AML-193 (cell line): ENCODE measurements around the gene SLC66A2.
"Not testable (repeated sequence)": the region's sequence is repeated elsewhere in the genome, so short reads cannot be mapped to it uniquely, and the experiment has no call there.

Experiments
- DNase-seq, 2 experiments: peaks; one replicate each; lab custom pipeline; 2025; lab: John Stamatoyannopoulos, UW

Gene SLC66A2

GRCh38 chr18:79971211-79971952, 19.9 kb upstream of the SLC66A2 start:
- DNase-seq, result no peak

DNA sequence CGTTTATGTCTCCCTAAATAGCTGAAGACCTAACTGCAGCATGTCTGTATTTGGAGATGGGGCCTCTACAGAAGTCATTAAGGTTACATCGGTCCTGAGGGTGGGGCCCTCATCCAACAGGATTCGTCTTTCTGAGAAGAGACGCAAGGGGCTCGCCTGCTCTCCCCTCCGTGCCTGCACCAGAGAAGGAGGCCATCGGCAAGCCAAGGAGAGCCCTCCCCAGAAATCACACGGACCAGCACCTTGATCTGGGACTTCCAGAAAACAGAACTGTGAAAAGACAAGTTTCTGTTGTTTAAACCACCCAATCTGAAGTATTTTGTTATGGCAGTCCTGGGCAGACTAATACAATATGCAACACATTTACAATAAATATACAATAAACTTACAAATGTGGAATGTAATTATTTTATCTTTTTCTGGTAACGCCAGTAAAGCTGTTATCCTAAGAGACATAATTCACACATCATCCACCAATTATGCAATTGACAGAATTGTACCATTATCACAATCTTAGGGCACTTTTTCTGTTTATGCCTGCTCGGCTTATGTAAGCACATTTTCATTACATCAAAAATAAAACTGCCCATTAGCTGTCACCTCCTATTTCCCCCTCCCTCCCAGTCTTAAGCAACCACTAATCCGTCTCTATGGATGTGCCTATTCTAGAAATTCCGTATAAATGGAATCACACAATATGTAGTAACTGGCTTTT, 19.1 kb upstream of the SLC66A2 start:
- no peak for DNase-seq

DNA sequence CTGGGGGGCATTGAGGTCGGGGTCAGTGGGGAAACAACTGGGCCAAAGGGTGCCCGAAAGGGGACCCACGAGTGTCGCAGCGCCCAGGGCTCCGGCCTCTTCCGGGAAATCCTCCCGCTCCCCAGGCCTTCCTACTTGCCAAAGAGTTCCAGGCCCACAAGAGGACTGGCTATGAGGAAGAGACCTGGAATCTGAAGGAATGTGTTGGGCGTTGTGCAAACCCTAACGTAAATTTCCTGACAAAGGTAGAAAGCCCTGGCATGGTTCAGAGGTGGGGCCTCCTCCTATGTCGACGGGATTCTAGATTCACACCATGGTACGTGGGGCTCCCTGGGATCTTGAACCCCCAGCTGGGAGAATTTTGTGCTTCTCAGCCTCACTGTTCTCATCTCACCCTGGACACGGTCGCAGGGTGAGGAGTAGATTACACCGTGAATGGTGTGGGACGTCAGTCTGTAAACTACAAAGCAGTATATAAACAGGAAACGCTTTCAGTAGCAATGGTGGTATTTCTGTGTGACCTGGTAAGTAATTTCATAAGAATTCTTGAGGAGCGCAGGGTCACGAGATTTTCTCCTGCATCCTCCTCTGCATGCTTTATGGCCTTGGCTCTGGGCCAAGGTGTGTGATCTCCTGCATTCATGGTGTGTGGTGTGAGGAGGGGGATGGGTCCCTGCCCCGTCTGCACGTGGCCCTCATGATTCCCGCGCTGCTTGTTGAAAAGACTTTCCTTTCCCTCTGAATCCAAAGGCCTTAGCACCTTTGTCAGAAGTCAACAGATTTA, 13.9 kb upstream of the SLC66A2 start:
- DNase-seq, result no peak

DNA sequence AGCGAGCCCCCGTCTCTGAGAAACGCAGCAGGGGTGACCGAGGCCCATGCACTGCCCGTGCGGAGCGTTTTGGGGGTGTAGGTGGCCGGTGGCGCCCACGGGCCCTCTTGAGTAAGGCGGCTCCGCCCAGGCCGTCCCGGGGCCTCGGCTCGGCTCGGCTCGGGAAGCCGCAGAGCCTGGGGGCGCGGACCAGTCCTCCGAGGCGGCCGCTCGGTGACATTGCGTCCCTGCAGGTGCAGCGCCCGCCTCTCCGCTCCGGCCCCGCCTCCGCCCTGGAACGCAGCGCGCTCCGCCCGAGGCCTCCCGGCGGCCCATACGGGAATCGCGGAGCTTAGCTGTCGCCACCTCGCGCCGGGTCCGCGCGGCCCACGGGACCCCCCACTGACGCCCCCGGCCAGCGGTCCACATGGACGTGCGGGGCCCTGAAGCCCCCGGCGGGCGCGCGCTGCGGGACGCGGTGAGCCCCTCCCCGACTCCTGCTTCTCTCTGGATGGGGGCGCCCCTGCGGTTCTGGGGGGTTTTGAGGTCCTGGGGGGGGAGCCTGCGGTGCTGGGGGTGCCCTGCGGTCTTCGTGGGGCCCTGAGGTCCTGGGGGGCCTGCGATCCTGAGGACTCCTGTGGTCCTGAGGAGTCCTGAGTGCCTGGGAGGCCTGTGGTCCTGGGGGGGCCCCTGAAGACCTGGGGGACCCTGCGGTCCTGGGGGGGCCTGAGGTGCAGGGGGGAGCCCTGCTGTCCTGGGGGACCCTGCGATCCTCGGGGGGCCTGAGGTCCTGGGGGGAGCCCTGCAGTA, 13.1 kb upstream of the SLC66A2 start, which contains the start of gene HSBP1L1:
Gene HSBP1L1 (plus strand): TSS at position 314 of the 789 bp plus-strand sequence. CDS start 93 bp downstream, at position 407.
- DNase-seq, result no peak

DNA sequence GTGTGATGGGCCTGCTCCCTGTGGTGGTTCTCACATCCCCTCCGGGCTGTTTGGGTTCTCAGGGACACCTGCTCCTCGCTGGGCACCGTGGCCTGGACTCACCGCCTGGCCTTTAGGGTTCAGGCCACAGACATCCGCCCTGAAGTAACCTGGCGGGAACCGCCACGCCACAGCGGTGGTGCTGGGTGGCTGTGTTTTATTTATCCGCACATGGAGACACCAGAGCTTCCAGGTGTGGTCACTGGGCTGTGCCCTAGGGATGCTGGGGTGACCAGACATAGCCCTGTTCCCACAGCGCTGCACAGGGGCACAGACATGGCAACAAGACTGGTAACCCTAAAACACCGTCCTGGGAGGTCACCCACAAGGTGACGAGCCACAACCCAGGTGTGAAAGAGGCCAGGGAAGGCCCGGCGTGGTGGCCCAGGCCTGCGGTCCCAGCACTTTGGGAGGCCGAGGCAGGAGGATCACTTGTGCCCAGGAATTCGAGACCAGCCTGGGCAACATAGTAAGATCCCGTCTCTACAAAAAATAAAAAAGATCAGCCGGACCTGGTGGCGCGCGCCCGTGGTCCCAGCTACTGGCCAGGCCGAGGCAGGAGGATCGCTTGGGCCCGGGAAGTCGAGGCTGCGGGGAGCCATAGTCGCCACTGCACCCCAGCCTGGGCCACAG, 12.3 kb upstream of the SLC66A2 start:
- DNase-seq, result no peak

GRCh38 chr18:79962835-79963657, 11.6 kb upstream of the SLC66A2 start:
- no peak for DNase-seq

DNA sequence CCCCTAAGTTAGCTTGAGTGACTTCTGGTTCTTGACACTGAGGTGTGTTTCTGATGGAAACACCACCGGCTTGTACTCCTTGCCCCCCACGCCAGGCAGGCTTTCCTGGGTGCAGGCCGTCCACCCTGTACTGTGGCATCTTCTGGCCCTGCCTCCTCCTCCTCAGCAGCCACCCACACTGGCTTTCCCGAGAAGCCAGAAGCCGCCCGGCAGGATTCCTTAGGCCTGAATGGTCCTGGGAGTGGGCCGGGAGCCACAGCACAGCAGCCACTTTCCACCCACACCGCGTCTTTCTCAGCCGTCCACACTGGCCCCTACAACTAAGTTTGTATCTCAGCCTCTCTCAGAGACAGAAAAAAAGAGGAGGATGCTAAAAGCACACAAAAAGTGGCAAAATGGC, 10.9 kb upstream of the SLC66A2 start:
- no peak for DNase-seq

DNA sequence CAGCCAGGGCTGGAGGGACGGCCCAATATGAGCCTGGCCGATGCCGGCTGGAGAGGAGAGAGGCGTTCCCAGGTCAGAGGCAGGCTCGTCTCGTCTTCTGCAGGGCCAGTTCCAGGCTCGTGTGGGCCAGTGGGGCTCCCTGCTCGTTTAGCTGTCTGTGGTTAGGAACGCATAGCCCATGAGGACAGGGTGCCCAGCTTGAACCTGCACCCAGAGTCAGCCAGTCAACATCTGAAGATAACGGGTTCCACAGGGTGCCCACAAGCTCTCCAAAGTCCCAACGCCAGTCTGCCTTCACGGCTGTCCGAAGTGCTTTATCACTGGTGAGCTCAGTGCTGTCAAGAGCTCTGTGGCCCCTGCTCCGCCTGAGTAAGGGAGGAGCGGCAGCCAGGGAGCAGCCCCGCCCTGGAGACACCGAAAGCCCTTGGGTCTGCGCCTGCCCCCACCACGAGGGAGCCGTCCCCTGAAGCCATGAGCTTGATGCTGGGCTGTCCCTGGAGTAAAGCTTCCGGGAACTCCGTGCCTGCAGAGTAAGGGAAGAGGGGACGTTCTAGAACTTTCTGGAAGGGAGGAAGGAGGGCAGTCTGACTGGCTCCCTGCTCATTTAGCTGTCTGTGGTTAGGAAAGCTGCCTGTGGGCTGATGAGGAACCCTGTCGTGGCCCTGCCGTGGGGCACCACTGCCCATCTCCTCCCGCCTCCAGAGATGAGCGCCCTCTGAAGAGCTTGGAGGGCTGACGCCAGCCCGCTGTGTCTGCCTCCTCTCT, 10.3 kb upstream of the SLC66A2 start:
- DNase-seq, result no peak

GRCh38 chr18:79960921-79961526, 9.6 kb upstream of the SLC66A2 start:
- DNase-seq, result no peak

GRCh38 chr18:79960161-79960801, 8.8 kb upstream of the SLC66A2 start:
- not testable (repeated sequence) for DNase-seq

DNA sequence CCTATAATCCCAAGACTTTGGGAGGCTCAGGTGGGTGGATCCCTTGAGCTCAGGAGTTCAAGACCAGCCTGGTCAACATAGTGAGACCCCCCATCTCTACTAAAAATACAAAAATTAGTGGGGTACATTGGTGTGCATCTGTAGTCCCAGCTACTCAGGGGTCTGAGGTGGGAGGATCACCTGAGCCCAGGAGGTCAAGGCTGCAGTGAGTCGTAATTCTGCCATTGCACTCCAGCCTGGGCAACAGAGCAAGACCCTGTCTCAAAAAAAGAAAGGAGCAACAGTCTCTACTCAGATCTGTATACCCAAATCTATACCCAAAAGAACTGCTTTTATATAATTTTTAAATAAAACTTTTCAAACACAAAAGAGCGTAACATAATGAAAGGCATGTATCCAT, 7.5 kb upstream of the SLC66A2 start:
- DNase-seq, result no peak

- DNase-seq, result no peak
Observed at GRCh38 chr18:79956276-79956675, 4.8 kb upstream of the SLC66A2 start.

- DNase-seq, result no peak
Observed at GRCh38 chr18:79955302-79956075, 4.0 kb upstream of the SLC66A2 start.

- no peak for DNase-seq
Observed at GRCh38 chr18:79954791-79955190, 3.3 kb upstream of the SLC66A2 start.

GRCh38 chr18:79953971-79954651, 2.7 kb upstream of the SLC66A2 start:
- no peak for DNase-seq

- no peak for DNase-seq
Observed at GRCh38 chr18:79952996-79953559, 1.6 kb upstream of the SLC66A2 start.

DNA sequence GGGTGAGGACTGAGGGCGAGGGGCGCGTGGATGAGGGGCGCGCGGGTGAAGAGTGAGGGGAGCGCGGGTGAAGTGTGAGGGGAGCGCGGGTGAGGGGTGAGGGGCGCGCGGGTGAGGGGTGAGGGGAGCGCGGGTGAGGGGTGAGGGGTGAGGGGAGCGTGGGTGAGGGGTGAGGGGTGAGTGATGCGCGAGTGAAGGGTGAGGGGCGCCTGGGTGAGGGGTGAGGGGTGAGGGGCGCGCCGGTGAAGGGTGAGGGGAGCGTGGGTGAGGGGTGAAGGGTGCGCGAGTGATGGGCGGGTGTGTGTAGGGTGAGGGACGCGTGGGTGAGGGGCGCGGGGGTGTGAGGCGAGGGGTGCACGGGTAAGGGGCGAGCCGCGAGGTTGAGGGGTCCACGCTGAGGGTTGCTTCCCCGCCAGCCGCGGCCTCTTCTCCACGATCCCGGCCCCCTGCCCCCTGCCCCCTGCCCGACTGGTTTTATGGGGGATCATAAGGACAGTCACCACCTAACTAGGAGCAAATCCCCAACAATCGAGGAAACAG, 1.1 kb upstream of the SLC66A2 start:
- DNase-seq, result no peak
